Neural crest cell (in vitro differentiated cells): ENCODE data around the gene FBN2. TPM values are rescaled to one million over a fixed set of nuclear protein-coding genes. Genes with fewer than 3 reads are reported as not detected.

ENCODE experiments used
- DNase-seq: peaks from one replicate; pipeline ENCODE4 v3.0.0; 2021; ENCODE audit warnings: low read depth, mixed read lengths, low spot score
- H3K27ac Mint-ChIP-seq: one replicate; pipeline ENCODE4 v1.8.0; 2021; ENCODE audit warnings: mild to moderate bottlenecking, mixed read lengths; ENCODE audit not compliant: unreplicated experiment
- H3K27me3 Mint-ChIP-seq: 2 replicates; pipeline ENCODE4 v1.8.0; 2021; ENCODE audit warnings: low read depth, mild to moderate bottlenecking, mixed read lengths
- H3K36me3 Mint-ChIP-seq: 2 replicates; pipeline ENCODE4 v1.8.0; 2021; ENCODE audit warnings: low read depth, mild to moderate bottlenecking, mixed read lengths
- H3K4me1 Mint-ChIP-seq: 2 replicates; pipeline ENCODE4 v1.8.0; 2021; ENCODE audit warnings: mixed read lengths
- H3K4me3 Mint-ChIP-seq: one replicate; pipeline ENCODE4 v1.8.0; 2021; ENCODE audit warnings: mild to moderate bottlenecking, mixed read lengths
- H3K9me3 Mint-ChIP-seq: 2 replicates; pipeline ENCODE4 v1.8.0; 2021; ENCODE audit warnings: mixed read lengths
- total RNA-seq: library from RNA; stranded (reverse); gene quantifications from 2 replicates; pipeline ENCODE4 v1.2.1, GENCODE V29; 2021
- TF ChIP-seq, protein P1 (sequence below): fragments of 200-600 bp; sonication (generic); conservative IDR thresholded peaks from 2 replicates; pipeline ENCODE4 v1.5.0; 2021; ENCODE audit warnings: antibody characterized with exemption, mild to moderate bottlenecking

FBN2 gene
- total RNA-seq, 1 donor from 2014 or later, result 58.3 TPM

DNA sequence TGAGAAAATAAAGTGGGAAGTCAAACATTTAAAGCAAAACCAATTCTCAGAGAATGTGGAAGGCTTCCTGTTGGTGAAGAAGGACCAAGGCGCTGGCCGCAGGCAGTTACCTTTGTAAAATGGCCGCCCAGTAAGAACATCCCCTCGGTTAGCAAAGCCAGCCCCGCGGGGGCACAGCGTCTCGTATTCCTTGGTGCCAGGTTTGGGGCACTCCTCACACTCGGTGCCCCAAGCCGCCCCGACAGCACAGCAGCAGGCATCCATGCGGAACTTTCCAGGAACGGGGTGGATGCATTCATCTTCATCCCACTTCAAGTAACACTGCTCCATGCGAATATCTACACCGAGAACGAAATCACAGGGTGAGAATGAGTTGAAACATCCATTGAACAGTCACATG, 192.8 kb downstream of the FBN2 start:
- Mint-ChIP-seq H3K36me3 (peaks cover 36% of the 10 kb centered on the region), H3K27ac (no peak overlapping the region), H3K4me1 (no peaks in the 10 kb centered on the region), H3K4me3 (no peak overlapping the region), H3K27me3 (no peaks in the 10 kb centered on the region), H3K9me3 (no peaks in the 10 kb centered on the region)
- DNase-seq, result no peak
- TF ChIP-seq, protein P1, sequence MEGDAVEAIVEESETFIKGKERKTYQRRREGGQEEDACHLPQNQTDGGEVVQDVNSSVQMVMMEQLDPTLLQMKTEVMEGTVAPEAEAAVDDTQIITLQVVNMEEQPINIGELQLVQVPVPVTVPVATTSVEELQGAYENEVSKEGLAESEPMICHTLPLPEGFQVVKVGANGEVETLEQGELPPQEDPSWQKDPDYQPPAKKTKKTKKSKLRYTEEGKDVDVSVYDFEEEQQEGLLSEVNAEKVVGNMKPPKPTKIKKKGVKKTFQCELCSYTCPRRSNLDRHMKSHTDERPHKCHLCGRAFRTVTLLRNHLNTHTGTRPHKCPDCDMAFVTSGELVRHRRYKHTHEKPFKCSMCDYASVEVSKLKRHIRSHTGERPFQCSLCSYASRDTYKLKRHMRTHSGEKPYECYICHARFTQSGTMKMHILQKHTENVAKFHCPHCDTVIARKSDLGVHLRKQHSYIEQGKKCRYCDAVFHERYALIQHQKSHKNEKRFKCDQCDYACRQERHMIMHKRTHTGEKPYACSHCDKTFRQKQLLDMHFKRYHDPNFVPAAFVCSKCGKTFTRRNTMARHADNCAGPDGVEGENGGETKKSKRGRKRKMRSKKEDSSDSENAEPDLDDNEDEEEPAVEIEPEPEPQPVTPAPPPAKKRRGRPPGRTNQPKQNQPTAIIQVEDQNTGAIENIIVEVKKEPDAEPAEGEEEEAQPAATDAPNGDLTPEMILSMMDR, result no peak

DNA sequence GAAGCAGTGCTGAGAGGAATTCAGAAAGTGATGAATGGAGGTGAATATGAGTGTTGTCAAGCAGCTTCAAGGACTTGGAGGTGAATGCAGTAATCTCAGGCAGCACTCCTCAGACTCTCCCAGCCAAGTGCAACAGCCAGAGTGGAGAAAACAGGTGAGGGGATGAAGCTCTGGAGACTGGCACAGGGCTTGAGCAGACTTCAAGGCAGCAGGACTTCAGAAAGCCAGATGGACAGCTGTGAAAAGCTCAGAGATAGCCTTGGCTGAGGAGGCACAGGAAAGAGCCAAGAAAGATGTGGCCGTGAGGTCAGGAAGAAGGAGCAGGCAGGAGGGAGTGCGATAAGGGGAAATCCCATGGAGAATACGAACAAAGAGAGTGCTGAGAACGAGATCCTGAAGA, 194.9 kb downstream of the FBN2 start:
- TF ChIP-seq, protein P1, result no peak
- Mint-ChIP-seq H3K27me3 (no peaks in the 10 kb centered on the region), H3K9me3 (no peaks in the 10 kb centered on the region), H3K27ac (no peak overlapping the region), H3K36me3 (peaks cover 37% of the 10 kb centered on the region), H3K4me3 (no peak overlapping the region), H3K4me1 (no peaks in the 10 kb centered on the region)
- no peak for DNase-seq

DNA sequence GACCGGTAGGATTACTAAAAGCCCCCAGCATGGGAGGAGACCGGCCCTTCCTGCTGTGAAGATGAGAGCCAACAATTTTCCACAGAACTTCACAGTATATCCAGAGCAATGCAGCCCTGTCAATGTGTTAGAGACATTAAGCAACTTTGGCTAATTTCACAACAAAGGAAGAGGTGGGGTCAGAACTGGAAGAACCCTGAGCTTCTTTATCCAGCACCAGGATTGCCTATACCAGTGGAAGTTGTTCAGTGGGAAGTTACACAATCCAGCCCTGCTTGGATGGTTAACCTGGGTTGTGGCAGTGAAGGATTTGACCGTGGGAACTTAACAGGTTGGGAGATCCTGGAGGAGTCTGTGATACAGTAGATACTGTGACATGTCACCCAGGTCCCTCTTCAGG, 197.0 kb downstream of the FBN2 start:
- H3K9me3 Mint-ChIP-seq, result no peaks in the 10 kb centered on the region
- TF ChIP-seq, protein P1, result no peak
- no peaks in the 10 kb centered on the region for H3K27me3 Mint-ChIP-seq
- DNase-seq, result no peak
- peaks cover 34% of the 10 kb centered on the region for H3K36me3 Mint-ChIP-seq
- no peaks in the 10 kb centered on the region for H3K4me1 Mint-ChIP-seq
- no peak overlapping the region for H3K4me3 Mint-ChIP-seq
- H3K27ac Mint-ChIP-seq, result no peak overlapping the region

DNA sequence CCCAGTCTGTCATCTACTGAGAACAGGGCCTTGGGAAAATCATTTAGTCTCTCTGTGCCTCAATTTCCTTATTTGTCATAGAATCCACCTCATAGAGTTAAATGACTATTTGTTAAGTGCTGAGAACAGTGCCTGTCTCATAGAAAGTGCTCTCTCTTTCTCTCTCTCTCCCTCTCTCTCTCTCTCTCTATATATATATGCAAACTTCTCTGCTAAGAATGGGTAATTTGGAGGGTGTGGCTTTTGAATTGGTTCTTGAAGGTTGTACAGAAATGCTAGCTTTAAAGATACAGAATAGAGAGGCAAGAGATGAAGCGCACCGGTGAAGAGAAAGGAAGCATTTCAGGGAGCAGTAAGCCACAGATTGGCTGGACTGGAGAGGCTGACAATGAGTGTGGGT, 197.4 kb downstream of the FBN2 start:
- Mint-ChIP-seq H3K9me3 (no peaks in the 10 kb centered on the region), H3K27me3 (no peaks in the 10 kb centered on the region), H3K36me3 (peaks cover 33% of the 10 kb centered on the region), H3K27ac (no peak overlapping the region), H3K4me3 (no peak overlapping the region), H3K4me1 (no peaks in the 10 kb centered on the region)
- no peak for DNase-seq
- TF ChIP-seq, protein P1, result no peak

DNA sequence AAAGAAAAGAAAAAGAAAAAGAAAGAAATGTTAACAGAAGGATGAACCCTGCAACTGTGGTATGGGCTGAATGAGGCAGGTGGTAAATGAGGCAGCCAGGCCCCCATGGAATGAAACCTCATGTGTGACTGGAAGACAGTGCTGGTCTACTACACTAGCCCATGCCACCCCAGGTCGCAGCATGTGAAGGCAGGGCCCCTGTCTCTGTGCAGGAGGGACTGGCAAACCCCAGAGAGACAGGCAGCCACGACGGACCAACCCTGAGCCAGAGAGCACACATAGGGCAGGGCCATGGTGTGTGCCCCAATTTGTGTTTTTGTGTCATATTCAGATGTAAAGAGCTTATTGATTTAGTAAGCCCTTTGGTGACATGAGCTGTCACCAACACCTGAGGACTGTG, 198.5 kb downstream of the FBN2 start:
- Mint-ChIP-seq H3K36me3 (peaks cover 27% of the 10 kb centered on the region), H3K4me3 (no peak overlapping the region), H3K4me1 (no peaks in the 10 kb centered on the region), H3K9me3 (no peaks in the 10 kb centered on the region), H3K27ac (no peak overlapping the region), H3K27me3 (no peaks in the 10 kb centered on the region)
- no peak for DNase-seq
- TF ChIP-seq, protein P1, result no peak

DNA sequence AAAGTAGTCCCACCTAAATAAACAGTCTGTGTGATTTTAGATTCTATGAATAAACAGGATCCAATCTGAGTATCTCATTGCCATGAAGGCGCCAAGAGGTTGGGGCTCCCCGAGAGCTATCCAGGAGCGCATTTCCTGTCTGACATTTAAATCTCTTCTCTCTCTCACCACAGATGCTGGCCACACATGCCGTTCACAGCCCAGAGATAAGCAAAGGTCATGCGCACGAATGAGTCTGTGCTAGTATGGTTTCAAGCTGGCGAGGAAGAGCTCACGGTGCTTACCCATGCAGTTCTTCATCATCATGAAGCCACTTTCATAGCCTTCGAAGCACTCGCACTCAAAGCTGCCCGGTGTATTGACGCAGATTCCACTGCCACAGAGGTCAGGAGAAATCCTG, 199.4 kb downstream of the FBN2 start:
- no peaks in the 10 kb centered on the region for H3K9me3 Mint-ChIP-seq
- TF ChIP-seq, protein P1, result no peak
- no peak for DNase-seq
- H3K27ac Mint-ChIP-seq, result no peak overlapping the region
- peaks cover 31% of the 10 kb centered on the region for H3K36me3 Mint-ChIP-seq
- no peaks in the 10 kb centered on the region for H3K4me1 Mint-ChIP-seq
- H3K27me3 Mint-ChIP-seq, result no peaks in the 10 kb centered on the region
- no peak overlapping the region for H3K4me3 Mint-ChIP-seq
